Endothelial cell of umbilical vein (primary cell): ENCODE measurements around the gene RAI1. TPM values are rescaled to one million over a fixed set of nuclear protein-coding genes. Genes with fewer than 3 reads are reported as not detected.

Experiments
- BruUV-seq: library from RNA; stranded (reverse); fragments of 400-500 nt; replicated peaks from 2 replicates; lab custom pipeline; 2021; lab: Mats Ljungman, UMichigan
- CTCF ChIA-PET: fragments of 300-600, 350-600 bp; sonication (Branson Sonifier 250); formaldehyde crosslinking; loops from one replicate; lab custom pipeline; 2021; ENCODE audit warnings: antibody characterized with exemption, inconsistent platforms; lab: Charles Lee
- POLR2A ChIA-PET: fragments of 300-600, 350-600 bp; sonication (Branson Sonifier 250); formaldehyde crosslinking; loops from one replicate; lab custom pipeline; 2021; ENCODE audit warnings: antibody characterized with exemption, inconsistent platforms; lab: Charles Lee
- DNase-seq: peaks from one replicate; pipeline ENCODE4 v3.0.0-alpha.2; 2011; ENCODE audit warnings: low read depth, low spot score
- FAIRE-seq: peaks from 2 replicates; lab custom pipeline; 2011; peaks lifted over from hg19 to GRCh38; lab: Jason Lieb, UNC
- H2AFZ ChIP-seq: 2 replicates; pipeline ENCODE4 v1.6.0; 2012; ENCODE audit warnings: low read depth, low read length, control low read depth, inconsistent platforms
- H3K27ac ChIP-seq: 2 replicates; pipeline ENCODE4 v1.5.1; 2011; ENCODE audit warnings: low read depth, mild to moderate bottlenecking, control low read depth, low read length, moderate library complexity; ENCODE audit not compliant: insufficient read depth
- H3K27me3 ChIP-seq, 2 experiments: 2 replicates each; pipeline versions ENCODE4 v1.6.0 to v1.6.1; 2011; ENCODE audit warnings: low read length in 2 of 2, mixed read lengths in 1 of 2; ENCODE audit not compliant: control insufficient read depth in 2 of 2, insufficient read depth in 2 of 2
- H3K36me3 ChIP-seq, 2 experiments: 2 replicates in 1 of 2; 3 replicates in 1 of 2; pipeline ENCODE4 v1.5.1; 2011; ENCODE audit warnings: low read length in 2 of 2, mild to moderate bottlenecking in 1 of 2, moderate library complexity in 1 of 2; ENCODE audit not compliant: control insufficient read depth in 2 of 2, insufficient read depth in 2 of 2; ENCODE audit errors: extremely low read depth in 1 of 2
- H3K4me1 ChIP-seq: 3 replicates; pipeline ENCODE4 v1.5.1; 2011; ENCODE audit warnings: mild to moderate bottlenecking, low read length; ENCODE audit not compliant: control insufficient read depth, insufficient read depth; ENCODE audit errors: extremely low read depth
- H3K4me2 ChIP-seq: 2 replicates; pipeline ENCODE4 v1.6.1; 2011; ENCODE audit warnings: low read length, control low read depth, mixed read lengths; ENCODE audit not compliant: insufficient read depth
- H3K4me3 ChIP-seq, 3 experiments: fragments of 200-600 bp in 1 of 3; sonication (generic), shearing (Covaris generic) in 1 of 3; replicated peaks in 1 of 3; 2 replicates each; pipeline ENCODE4 v1.5.1; 2011 to 2016; ENCODE audit warnings: control low read depth in 3 of 3, low read length in 3 of 3, mild to moderate bottlenecking in 2 of 3, inconsistent platforms in 1 of 3, low read depth in 1 of 3, moderate library complexity in 1 of 3; ENCODE audit not compliant: insufficient read depth in 1 of 3
- H3K79me2 ChIP-seq: 2 replicates; pipeline ENCODE4 v1.6.0; 2012; ENCODE audit warnings: low read length, inconsistent platforms; ENCODE audit not compliant: control insufficient read depth, insufficient read depth
- H3K9ac ChIP-seq: replicated peaks from 2 replicates; pipeline ENCODE3; 2011; ENCODE audit warnings: low read length, control low read depth; ENCODE audit not compliant: insufficient read depth; ENCODE audit errors: extremely low read depth
- H3K9me1 ChIP-seq: replicated peaks from 3 replicates; pipeline ENCODE4 v1.6.0; 2011; ENCODE audit warnings: mild to moderate bottlenecking, low read length; ENCODE audit not compliant: control insufficient read depth, insufficient read depth; ENCODE audit errors: extremely low read depth
- H3K9me3 ChIP-seq: replicated peaks from 2 replicates; pipeline ENCODE4 v1.5.1; 2012; ENCODE audit warnings: low read length, inconsistent platforms; ENCODE audit not compliant: control insufficient read depth, insufficient read depth
- H4K20me1 ChIP-seq: replicated peaks from 2 replicates; pipeline ENCODE3; 2011; ENCODE audit warnings: mild to moderate bottlenecking, low read length; ENCODE audit not compliant: control insufficient read depth, insufficient read depth; ENCODE audit errors: extremely low read depth
- EZH2 ChIP-seq: IDR thresholded peaks from 2 replicates; pipeline ENCODE4 v1.6.1; 2012; ENCODE audit warnings: borderline replicate concordance, low read depth, mild to moderate bottlenecking, moderate library complexity, low read length, inconsistent platforms; ENCODE audit not compliant: severe bottlenecking
- FOS ChIP-seq: IDR thresholded peaks from 2 replicates; pipeline ENCODE4 v1.6.1; 2011; ENCODE audit warnings: mild to moderate bottlenecking, low read length, moderate library complexity, borderline replicate concordance; ENCODE audit not compliant: insufficient read depth
- GATA2 ChIP-seq: IDR thresholded peaks from 2 replicates; pipeline ENCODE4 v1.7.0; 2011; ENCODE audit warnings: low read depth, mild to moderate bottlenecking, moderate library complexity, mixed read lengths, low read length; ENCODE audit not compliant: insufficient read length, insufficient read depth
- JUN ChIP-seq: IDR thresholded peaks from 2 replicates; pipeline ENCODE4 v1.6.1; 2011; ENCODE audit warnings: borderline replicate concordance, low read depth; ENCODE audit not compliant: insufficient read length, insufficient read depth
- MYC ChIP-seq: IDR thresholded peaks from one replicate; pipeline ENCODE4 v1.6.1; 2011; ENCODE audit warnings: mild to moderate bottlenecking, low read depth, low read length
- POLR2A ChIP-seq: IDR thresholded peaks from 2 replicates; pipeline ENCODE4 v1.6.1; 2012; ENCODE audit warnings: low read depth, mild to moderate bottlenecking, control low read depth, low read length
- POLR2AphosphoS5 ChIP-seq: IDR thresholded peaks from 2 replicates; pipeline ENCODE4 v1.6.1; 2012; ENCODE audit warnings: low read depth, mild to moderate bottlenecking, control low read depth, low read length, moderate library complexity; ENCODE audit not compliant: insufficient read depth
- dilution Hi-C: fragments of 300-500 bp; cut with MboI; formaldehyde crosslinking; loops from one replicate; pipeline ENCODE4 v1.15.0; 2019; ENCODE audit warnings: low sequenced_read_pairs; ENCODE audit not compliant: extremely low pct_ligation_motif_present
- intact Hi-C: fragments of 100-400 bp; cut with micrococcal nuclease; formaldehyde crosslinking; loops from one replicate; pipeline ENCODE4 v1.10.0; 2022
- polyA plus RNA-seq, 4 experiments: library from polyadenylated mRNA; depleted of rRNA in 3 of 4; stranded (reverse) in 3 of 4; unstranded in 1 of 4; fragments of >200 nt; gene quantifications; 2 replicates each; pipeline versions ENCODE4 v1.2.1 to v1.2.3, GENCODE V29; 2011 to 2012; ENCODE audit warnings: missing spikeins in 1 of 4
- total RNA-seq: library from RNA; stranded (reverse); gene quantifications from 2 replicates; pipeline ENCODE4 v1.2.3, GENCODE V29; 2021
- TF ChIP-seq, protein P1 (sequence below), 2 donors: IDR thresholded peaks; 1 replicate in 1 of 2; 2 replicates in 1 of 2; pipeline ENCODE4 v1.5.1; 2011; ENCODE audit warnings: low read length in 2 of 2, mild to moderate bottlenecking in 2 of 2, moderate library complexity in 2 of 2, control low read depth in 1 of 2, inconsistent platforms in 1 of 2, low read depth in 1 of 2; ENCODE audit not compliant: insufficient read depth in 1 of 2; ENCODE audit errors: extremely low read depth in 1 of 2
- TF ChIP-seq, protein P2 (sequence below): IDR thresholded peaks from 2 replicates; pipeline ENCODE4 v1.6.1; 2011; ENCODE audit not compliant: insufficient read depth, insufficient read length

Gene RAI1
- total and polyA plus RNA-seq, 2 donors (not counting 3 experiments of a cell fraction or from before 2014, with no cell fraction given) = 7.8 to 43.3 TPM

DNA sequence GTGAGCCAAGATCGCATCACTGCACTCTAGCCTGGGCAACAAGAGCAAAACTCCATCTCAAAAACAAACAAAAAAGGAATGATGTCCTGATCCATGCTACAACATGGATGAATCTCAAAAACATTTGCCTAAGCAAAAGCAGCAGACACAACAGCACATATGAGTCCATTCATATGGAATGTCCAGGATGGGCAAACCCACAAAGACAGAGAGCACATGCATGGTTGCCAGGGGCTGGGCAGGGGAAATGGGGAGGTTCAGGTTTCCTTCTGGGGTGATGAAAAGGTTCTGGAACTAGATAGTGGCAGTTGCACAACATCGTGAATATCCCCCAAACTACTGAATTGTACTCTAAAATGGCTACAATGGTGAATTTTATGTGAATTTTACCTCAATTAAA, 35.3 kb upstream of the RAI1 start:
- no peaks in the 10 kb centered on the region for H4K20me1 ChIP-seq
- intact Hi-C loops (no loop called here), dilution Hi-C loops (no loop called here)
- CTCF ChIA-PET = no interaction called here
- H2AFZ ChIP-seq = no peak overlapping the region
- H3K4me2 ChIP-seq = no peak overlapping the region
- TF ChIP-seq, protein P1, sequence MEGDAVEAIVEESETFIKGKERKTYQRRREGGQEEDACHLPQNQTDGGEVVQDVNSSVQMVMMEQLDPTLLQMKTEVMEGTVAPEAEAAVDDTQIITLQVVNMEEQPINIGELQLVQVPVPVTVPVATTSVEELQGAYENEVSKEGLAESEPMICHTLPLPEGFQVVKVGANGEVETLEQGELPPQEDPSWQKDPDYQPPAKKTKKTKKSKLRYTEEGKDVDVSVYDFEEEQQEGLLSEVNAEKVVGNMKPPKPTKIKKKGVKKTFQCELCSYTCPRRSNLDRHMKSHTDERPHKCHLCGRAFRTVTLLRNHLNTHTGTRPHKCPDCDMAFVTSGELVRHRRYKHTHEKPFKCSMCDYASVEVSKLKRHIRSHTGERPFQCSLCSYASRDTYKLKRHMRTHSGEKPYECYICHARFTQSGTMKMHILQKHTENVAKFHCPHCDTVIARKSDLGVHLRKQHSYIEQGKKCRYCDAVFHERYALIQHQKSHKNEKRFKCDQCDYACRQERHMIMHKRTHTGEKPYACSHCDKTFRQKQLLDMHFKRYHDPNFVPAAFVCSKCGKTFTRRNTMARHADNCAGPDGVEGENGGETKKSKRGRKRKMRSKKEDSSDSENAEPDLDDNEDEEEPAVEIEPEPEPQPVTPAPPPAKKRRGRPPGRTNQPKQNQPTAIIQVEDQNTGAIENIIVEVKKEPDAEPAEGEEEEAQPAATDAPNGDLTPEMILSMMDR (IDR thresholded peaks at IDR 0.05; ENCODE audit: extremely low read depth in 1 of 2, insufficient read depth in 1 of 2, low read depth in 1 of 2, low read length in 2 of 2) = no peak
- TF ChIP-seq MYC (no peak), EZH2 (no peak), FOS (no peak), GATA2 (no peak), POLR2AphosphoS5 (no peak), JUN (no peak), POLR2A (no peak)
- TF ChIP-seq, protein P2, sequence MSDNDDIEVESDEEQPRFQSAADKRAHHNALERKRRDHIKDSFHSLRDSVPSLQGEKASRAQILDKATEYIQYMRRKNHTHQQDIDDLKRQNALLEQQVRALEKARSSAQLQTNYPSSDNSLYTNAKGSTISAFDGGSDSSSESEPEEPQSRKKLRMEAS = no peak
- POLR2A ChIA-PET = no interaction called here
- no peaks in the 10 kb centered on the region for H3K36me3 ChIP-seq
- H3K27me3 ChIP-seq = peaks cover 3% of the 10 kb centered on the region in 2 experiments
- H3K9ac ChIP-seq = no peak overlapping the region
- H3K9me3 ChIP-seq = no peaks in the 10 kb centered on the region
- H3K9me1 ChIP-seq = no peaks in the 10 kb centered on the region
- DNase-seq (no peak), FAIRE-seq (no peak)
- H3K4me3 ChIP-seq = no peak overlapping the region
- no TSS peak for BruUV-seq
- no peak overlapping the region for H3K27ac ChIP-seq
- no peaks in the 10 kb centered on the region for H3K4me1 ChIP-seq
- no peaks in the 10 kb centered on the region for H3K79me2 ChIP-seq
